GM19438 (cell line): Measurements from ENCODE around the gene E2F7.

Source experiments
- ATAC-seq: cut with Tn5 transposase; IDR thresholded peaks from one replicate; pipeline ENCODE4 v1.9.1; 2021; ENCODE audit warnings: low read depth; ENCODE audit not compliant: unreplicated experiment

The E2F7 gene

GRCh38 chr12:77070382-77070781 lies 5.0 kb upstream of the E2F7 start:
- ATAC-seq, result peak; percentile 81

GRCh38 chr12:77064896-77065360 lies 441 bp downstream of the E2F7 start:
- ATAC-seq, result peak; percentile 12

GRCh38 chr12:77062846-77063461 lies 2.4 kb downstream of the E2F7 start:
- peak; percentile 25 for ATAC-seq

GRCh38 chr12:77062396-77062795 lies 3.0 kb downstream of the E2F7 start:
- no peak for ATAC-seq

- peak; percentile 37 for ATAC-seq
Measured at GRCh38 chr12:77060883-77061240, 4.5 kb downstream of the E2F7 start.

- peak; percentile 58 for ATAC-seq
Measured at GRCh38 chr12:77060136-77060882, 5.1 kb downstream of the E2F7 start.

- ATAC-seq, result no peak
Measured at GRCh38 chr12:77058740-77059139, 6.6 kb downstream of the E2F7 start.

GRCh38 chr12:77054851-77055250 lies 10.5 kb downstream of the E2F7 start:
- no peak for ATAC-seq

GRCh38 chr12:77053259-77053658 lies 12.1 kb downstream of the E2F7 start:
- no peak for ATAC-seq

GRCh38 chr12:77049767-77050353 lies 15.5 kb downstream of the E2F7 start:
- ATAC-seq, result peak; percentile 98

GRCh38 chr12:77047341-77048109 lies 17.8 kb downstream of the E2F7 start:
- ATAC-seq, result no peak

GRCh38 chr12:77046468-77046867 lies 18.9 kb downstream of the E2F7 start:
- ATAC-seq, result no peak

GRCh38 chr12:77045183-77045582 lies 20.2 kb downstream of the E2F7 start:
- ATAC-seq, result no peak

- ATAC-seq, result no peak
Measured at GRCh38 chr12:77044721-77045120, 20.6 kb downstream of the E2F7 start.

GRCh38 chr12:77042833-77043232 lies 22.5 kb downstream of the E2F7 start:
- ATAC-seq, result no peak

- no peak for ATAC-seq
Measured at GRCh38 chr12:77040231-77040630, 25.1 kb downstream of the E2F7 start.

- no peak for ATAC-seq
Measured at GRCh38 chr12:77035226-77035625, 30.1 kb downstream of the E2F7 start.

GRCh38 chr12:77033658-77034536 lies 31.5 kb downstream of the E2F7 start:
- ATAC-seq, result no peak

GRCh38 chr12:77032406-77032805 lies 33.0 kb downstream of the E2F7 start:
- ATAC-seq, result no peak

GRCh38 chr12:77031745-77032144 lies 33.6 kb downstream of the E2F7 start:
- ATAC-seq, result no peak
